GM18861 (cell line): ENCODE data around the gene GABRG3.

ENCODE experiments used
- ATAC-seq: cut with Tn5 transposase; IDR thresholded peaks from one replicate; pipeline ENCODE4 v1.9.1; 2021; ENCODE audit not compliant: unreplicated experiment

The GABRG3 gene

GRCh38 chr15:27549746-27550145, 578.8 kb downstream of the GABRG3 start:
- no peak for ATAC-seq

GRCh38 chr15:27550635-27551034, 579.7 kb downstream of the GABRG3 start:
- no peak for ATAC-seq

DNA sequence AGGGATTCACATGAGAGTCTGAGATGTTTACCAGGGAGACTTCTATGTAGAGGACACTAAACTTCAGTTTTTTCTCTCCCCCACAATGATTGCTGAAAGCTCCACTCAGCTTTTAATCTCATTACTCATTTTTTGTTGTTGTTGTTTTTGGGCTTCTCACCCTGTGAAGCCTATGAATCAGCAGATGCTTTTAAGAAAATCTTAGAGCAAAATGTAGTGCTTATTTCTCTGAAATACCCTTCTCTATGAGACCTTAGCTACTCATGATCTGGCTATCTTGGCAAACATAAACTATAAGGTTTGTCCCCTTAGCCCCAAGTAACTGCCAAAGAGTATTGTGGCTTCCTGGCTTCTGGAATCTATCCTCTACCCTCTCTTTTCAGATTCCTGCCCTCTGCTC, 590.8 kb downstream of the GABRG3 start:
- ATAC-seq = no peak

DNA sequence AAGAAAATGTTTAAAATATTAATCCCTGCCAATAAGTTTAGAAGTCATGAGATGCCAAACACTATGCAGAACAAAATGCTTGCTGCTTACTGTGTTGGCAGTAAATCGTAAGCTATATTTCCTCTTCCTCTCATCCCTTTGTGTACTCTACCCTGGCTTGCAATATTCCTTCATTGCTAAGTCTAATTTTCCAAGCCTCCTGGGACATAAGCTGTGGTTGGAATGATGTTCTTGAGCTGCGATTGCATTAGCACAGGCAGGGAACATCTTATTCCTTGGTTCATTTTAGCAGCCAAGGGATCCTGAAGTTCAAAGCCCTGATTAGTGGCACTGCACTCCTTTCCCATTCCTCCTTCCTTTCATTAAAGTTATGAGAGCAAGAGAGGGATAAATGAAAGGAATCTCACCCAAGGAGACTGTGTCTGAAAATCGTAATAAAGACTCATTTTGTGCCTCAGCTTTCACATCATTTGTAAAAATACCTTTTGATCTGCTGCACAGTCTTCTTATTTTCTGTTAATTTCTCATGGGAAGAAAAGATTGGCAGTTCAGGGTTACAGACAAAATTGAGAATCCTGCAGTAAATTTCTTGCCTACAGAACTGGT, 592.9 kb downstream of the GABRG3 start:
- no peak for ATAC-seq

DNA sequence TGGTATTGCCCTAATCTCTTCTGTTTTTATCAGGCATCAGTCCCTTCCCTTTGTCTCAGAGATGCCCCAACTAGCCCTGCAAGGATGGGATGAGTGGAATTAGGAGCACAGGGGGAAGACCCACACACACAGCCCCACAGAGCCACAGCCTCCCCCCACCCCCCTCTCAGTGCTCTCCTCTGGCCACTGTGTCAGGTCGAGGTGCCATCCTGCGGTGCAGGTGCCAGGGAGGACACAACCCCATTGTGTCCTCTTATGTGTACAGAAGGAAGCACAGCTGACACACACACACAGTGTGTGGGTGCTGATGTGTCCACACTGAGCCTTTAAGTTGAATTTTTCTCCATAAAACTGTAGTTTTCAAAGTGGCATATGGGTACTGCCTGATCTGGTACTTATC, 593.7 kb downstream of the GABRG3 start:
- no peak for ATAC-seq

DNA sequence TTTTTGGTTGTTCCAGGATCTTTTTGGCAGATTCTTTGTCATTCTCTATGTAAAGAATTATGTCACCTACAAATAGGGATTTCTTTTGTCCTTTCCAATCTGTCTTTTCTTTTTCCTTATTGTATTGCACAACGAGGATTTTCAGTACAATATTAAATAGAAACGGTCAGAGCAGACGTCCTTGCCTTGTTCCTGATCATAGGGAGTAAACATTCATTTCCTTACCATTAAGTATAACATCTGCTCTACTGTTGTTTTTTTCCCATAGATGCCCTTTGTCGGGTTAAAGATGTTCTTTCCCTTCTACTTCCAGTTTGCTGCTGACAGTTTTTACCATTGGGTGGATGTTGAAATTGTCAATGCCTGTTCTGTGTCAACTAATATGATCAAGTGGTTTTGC, 599.8 kb downstream of the GABRG3 start:
- ATAC-seq = no peak

DNA sequence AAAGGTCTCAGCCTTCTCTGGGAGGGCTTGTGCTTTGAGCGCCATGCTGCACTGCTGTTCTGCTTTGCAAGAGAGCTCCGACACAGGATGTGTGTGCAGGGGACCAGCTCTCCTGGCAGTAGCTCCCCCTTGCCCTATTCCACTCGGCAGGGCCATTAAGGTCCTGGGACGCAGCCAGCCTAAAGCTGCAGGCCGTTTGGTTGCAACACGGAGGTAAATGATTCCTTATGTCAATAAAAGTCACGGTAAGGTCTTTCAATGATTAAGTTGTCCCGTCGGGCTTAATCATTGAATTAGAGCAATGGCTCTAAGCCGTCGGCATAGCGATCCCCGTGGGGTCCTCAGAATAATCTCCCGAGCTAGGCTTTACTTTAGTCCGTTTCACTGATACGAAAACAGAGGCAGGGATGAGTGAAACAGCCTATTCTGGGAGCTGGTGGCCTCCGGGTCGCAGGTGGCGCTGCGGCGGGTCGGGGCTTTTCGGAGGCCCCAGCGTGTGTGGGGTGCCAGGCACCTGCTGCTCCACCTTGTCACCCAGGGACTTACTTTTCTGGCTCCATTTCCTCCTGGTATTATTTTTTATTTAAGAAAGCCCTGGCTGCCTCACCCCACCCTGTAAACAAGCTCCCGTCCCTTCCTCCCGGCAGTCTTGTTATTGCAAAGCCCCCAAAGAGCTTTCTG, 603.0 kb downstream of the GABRG3 start:
- no peak for ATAC-seq

GRCh38 chr15:27574541-27575054, 603.6 kb downstream of the GABRG3 start:
- ATAC-seq = no peak

DNA sequence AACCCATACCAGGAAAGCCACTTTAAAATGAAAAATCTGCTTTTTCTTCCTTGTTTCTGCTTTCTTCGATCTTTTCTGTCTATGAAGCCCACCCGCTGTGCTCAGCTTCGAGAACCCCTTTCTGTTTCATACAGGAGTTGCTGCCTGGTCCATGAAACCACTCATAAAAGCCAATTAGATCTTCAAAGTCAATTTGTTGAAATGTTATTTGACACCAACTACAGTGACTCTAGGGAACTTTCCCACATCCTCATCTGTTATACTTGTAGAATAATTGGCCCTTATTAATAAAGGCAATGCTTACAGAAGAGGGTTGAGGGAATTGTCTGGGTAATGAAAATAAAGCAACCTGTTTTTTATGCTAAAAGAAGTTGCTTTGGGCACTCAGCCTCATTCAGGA, 604.5 kb downstream of the GABRG3 start:
- ATAC-seq = no peak

- no peak for ATAC-seq
These were observed 605.6 kb downstream of the GABRG3 start for GRCh38 chr15:27576576-27576975.

- ATAC-seq = no peak
These were observed 608.8 kb downstream of the GABRG3 start for GRCh38 chr15:27579738-27580137.

DNA sequence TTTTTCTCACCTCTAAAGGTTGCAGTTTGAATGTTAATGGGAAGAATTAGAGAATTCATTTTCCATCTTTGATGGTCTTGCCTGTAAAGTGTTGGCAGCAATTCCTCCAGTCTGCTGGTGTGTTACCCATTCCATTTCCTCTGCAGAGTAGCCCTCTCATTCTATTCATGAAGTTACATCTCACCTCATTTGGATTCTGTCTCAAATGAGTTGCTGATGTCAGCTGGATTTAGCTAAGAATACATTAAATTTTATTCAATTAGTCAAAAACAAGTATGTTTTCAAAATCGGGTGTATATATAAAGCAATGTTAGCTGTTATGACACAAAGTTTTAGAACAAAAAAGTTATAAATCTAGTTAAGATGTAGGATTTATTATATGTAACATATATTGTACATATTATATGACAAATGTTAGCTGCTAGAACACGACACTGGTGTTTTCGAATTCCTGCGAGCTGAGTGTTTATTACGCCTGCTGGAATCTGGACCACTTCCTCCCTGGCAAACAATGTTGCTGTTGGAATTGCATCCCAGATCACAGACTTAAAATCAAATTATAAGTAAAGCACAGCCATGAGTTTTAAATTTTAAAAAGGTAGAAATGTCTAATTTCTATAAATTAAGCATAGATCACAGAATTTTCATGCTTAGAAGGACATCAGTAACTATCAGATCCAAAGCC, 611.9 kb downstream of the GABRG3 start:
- ATAC-seq = no peak

DNA sequence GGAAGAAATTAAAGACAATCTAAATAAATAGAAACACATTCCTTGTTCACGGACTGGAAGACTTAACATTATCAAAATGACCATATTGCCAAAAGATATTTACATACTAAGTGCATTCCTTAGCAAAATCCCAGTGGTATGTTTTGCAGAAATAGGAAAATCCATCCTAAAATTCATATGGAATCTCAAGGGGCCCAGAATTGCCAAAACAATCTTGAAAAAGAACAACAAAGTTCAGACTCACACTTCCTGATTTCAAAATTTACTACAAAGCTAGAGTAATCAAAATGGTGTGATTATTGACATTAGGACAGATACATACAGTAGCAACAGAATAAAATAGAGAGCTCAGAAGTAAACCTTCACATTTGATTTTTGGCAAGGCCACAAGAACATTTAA, 612.7 kb downstream of the GABRG3 start:
- no peak for ATAC-seq

GRCh38 chr15:27585041-27585640, 614.2 kb downstream of the GABRG3 start:
- ATAC-seq = no peak

- ATAC-seq = no peak
These were observed 616.8 kb downstream of the GABRG3 start for GRCh38 chr15:27587810-27588209.

- ATAC-seq = no peak
These were observed 618.3 kb downstream of the GABRG3 start for GRCh38 chr15:27589260-27589659.

DNA sequence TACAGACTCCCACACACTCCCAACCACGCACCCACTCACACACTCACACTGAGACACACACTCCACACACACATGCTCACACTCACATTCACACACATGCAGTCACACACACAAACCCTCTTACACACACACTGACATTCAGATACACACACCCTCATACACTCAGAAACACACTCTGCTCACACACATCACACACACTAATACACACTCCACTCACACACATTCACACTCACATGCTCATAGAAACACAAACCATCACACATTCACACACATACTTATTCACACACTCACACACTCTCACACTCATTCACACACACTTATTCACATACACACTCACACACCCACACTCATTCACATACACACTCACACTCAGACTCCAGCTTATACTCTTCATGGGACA, 618.8 kb downstream of the GABRG3 start:
- ATAC-seq = no peak
